NCI-H526 (cell line): Measurements from ENCODE around the gene TBC1D3.
"Not testable (repeated sequence)": the region's sequence is repeated elsewhere in the genome, so short reads cannot be mapped to it uniquely, and the experiment has no call there.

Experiments
- DNase-seq, 2 experiments: peaks; one replicate each; lab custom pipeline; 2025; lab: John Stamatoyannopoulos, UW

Gene TBC1D3

GRCh38 chr17:38192455-38192854 is at the start of gene TBC1D3:
TSS of gene TBC1D3 (minus strand) at chr17:38192555. CDS start at chr17:38191029, 1,526 bp downstream.
- not testable (repeated sequence) for DNase-seq

DNA sequence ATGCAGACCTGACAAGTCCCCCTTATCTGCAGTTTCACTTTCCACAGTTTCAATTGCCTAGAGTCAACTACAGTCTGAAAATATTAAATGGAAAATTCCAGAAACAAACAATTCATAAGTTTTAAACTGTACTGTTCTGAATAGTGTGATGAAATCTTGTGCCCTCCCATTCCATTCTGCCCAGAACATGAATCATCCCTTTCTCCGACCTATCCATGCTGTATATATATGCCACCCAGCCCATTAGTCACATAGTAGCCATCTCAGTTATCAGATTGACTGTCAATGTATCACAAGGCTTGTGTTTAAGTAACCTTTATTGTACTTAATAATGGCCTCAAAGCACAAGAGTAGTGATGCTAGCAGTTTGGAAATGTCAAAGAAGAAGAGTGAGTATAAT is 40.4 kb upstream of the TBC1D3 start:
- DNase-seq: not testable (repeated sequence)

GRCh38 chr17:38225844-38226495 is 33.6 kb upstream of the TBC1D3 start:
- not testable (repeated sequence) for DNase-seq

GRCh38 chr17:38220867-38221266 is 28.5 kb upstream of the TBC1D3 start:
- DNase-seq: not testable (repeated sequence)

DNA sequence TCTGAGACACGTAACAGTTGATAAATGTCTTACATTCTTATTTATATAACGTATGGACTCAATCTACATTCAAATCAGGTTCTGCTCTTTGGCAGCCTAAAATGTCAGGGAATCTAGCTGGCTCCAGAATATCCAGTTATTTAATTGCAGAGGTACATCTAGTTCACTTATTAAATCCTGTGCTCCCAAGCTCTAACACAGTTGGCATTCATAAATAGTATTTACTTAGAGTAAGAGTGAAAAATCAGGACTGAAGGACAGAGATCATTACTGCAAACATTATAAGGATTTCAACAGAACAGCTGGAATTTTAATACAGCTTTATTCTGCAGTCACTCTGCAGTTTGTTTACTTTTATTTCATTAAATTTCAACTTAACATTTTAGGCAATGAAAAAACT is 7.9 kb upstream of the TBC1D3 start:
- DNase-seq: not testable (repeated sequence)

- DNase-seq: not testable (repeated sequence)
Measured at GRCh38 chr17:38134860-38135259, 57.5 kb downstream of the TBC1D3 start.
